Measurements from ENCODE around the gene KIAA0232.

GRCh38 chr4:6768539-6768905 lies 14.0 kb upstream of the KIAA0232 start:
- no peak for TF ChIP-seq EZH2 (IDR thresholded peaks at IDR 0.05)
- no peak for TF ChIP-seq FOXP2 (optimal IDR thresholded peaks at IDR 0.05; ENCODE audit: control extremely low read depth, extremely low read length, insufficient read depth)
